Pancreas (tissue), 10 donors: ENCODE measurements around the gene CDKAL1. TPM values are rescaled to one million over a fixed set of nuclear protein-coding genes. Genes with fewer than 3 reads are reported as not detected.

Experiments
- ATAC-seq, 4 donors: fragments of 200-7000 bp; cut with Tn5 transposase; one replicate each; pipeline versions ENCODE4 v1.8.0 to v1.9.1; 2020; ENCODE audit warnings: mild to moderate bottlenecking in 4 of 4, moderate library complexity in 4 of 4
- DNase-seq, 6 donors: peaks; one replicate each; pipeline ENCODE4 v3.0.0-alpha.2; 2020
- FAIRE-seq: peaks from 2 replicates; lab custom pipeline; 2012; peaks lifted over from hg19 to GRCh38; lab: Jason Lieb, UNC
- H3K27ac ChIP-seq, 4 donors: fragments of 200-600 bp; sonication (generic); 1 replicate in 3 of 4; 2 replicates in 1 of 4; pipeline versions ENCODE4 v1.5.0 to v1.8.0; 2020
- H3K27me3 ChIP-seq, 4 donors: fragments of 200-600 bp; one replicate each; pipeline ENCODE4 v1.8.0; 2021
- H3K36me3 ChIP-seq, 3 donors: fragments of 200-600 bp; sonication (generic) in 1 of 3; one replicate each; pipeline versions ENCODE4 v1.5.0 to v1.8.0; 2020 to 2021
- H3K4me1 ChIP-seq, 3 donors: fragments of 200-600 bp; one replicate each; pipeline ENCODE4 v1.8.0; 2021
- H3K4me3 ChIP-seq, 4 donors: fragments of 200-600 bp; sonication (generic) in 2 of 4; one replicate each; pipeline versions ENCODE4 v1.5.0 to v1.8.0; 2020 to 2021
- H3K9me3 ChIP-seq, 4 donors: fragments of 200-600 bp; one replicate each; pipeline ENCODE4 v1.8.0; 2021
- WGBS, 2 donors: extraction: QIAGEN DNeasy Blood & Tissue Kit; methylation state at CpG; one replicate each; pipeline ENCODE4 v1.1.7; 2013; 5-methylcytosine and 5-hydroxymethylcytosine counted together
- intact Hi-C, 3 donors: fragments of 100-400 bp; cut with DNase I; formaldehyde crosslinking; loops; one replicate each; pipeline versions ENCODE4 v1.11.1 to v1.14.2; 2022
- polyA plus RNA-seq, 2 donors: library from polyadenylated mRNA; stranded (reverse); fragments of 200-250 nt; gene quantifications; one replicate each; pipeline ENCODE4 v1.2.3, GENCODE V29; 2013
- total RNA-seq, 6 donors: library from RNA; stranded (reverse); fragmentation: NEBNext Ultra II Directional in 4 of 6; extraction: Animal tissue kit (Norgen Biotek cat#: 25700) in 4 of 6; gene quantifications; one replicate each; pipeline versions ENCODE4 v1.2.1 to v1.2.4, GENCODE V29; 2021 to 2023
- TF ChIP-seq, protein P1 (sequence below), 4 donors: fragments of 200-600 bp; sonication (generic) in 3 of 4; IDR thresholded peaks; one replicate each; pipeline versions ENCODE4 v1.5.0 to v1.8.0; 2021; ENCODE audit warnings: antibody characterized with exemption in 4 of 4
- donor health status: healthy with polysubstance abuse.
- donor health status: DM: no; HTN: no; CAD: no; lungs with moderate emphysema.
- donor health status: DM: no; HTN: no; CAD: no.
- donor health status: control.
- donor health status: control.
- donor health status: Bipolar disorder and iron deficiency.
- donor health status: DM: yes; HTN: yes; CAD: no.
- donor health status: DM: no; HTN: no; CAD: no.
- donor health status: DM: no; HTN: no; CAD: no.
- donor health status: DM: yes; HTN: yes; CAD: no.

CDKAL1 gene
- total and polyA plus RNA-seq, 8 donors = 3.3 to 11.7 (median 8.2) TPM

DNA sequence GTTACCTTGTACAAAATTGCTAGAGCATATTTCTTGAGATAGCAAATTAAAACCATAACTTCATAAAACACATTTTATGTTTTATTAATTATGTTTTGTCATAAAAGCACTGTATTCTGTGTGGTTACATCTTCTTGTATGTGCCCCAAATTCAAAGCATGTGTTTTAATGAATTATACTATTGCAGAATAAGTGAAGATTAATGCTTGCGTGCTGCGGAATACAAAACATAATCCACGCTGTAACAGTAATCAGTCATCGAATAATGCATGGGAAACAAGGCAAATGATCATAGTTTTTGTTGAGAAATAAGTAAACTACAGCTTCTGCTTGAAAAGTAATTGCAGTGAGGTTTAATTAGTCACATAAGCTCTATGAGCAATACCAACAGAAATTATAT is 600.1 kb downstream of the CDKAL1 start:
- Histone ChIP-seq H3K36me3 (no peaks in the 10 kb centered on the region), H3K27me3 (no peaks in the 10 kb centered on the region), H3K4me1 (no peaks in the 10 kb centered on the region), H3K9me3 (no peaks in the 10 kb centered on the region), H3K4me3 (no peak overlapping the region), H3K27ac (no peak overlapping the region)
- ATAC-seq = no peak
- 89 to 92% methylated on average over 4 of the region's 4 CpGs for WGBS, 2 donors
- intact Hi-C loops = no loop called here
- TF ChIP-seq, protein P1, sequence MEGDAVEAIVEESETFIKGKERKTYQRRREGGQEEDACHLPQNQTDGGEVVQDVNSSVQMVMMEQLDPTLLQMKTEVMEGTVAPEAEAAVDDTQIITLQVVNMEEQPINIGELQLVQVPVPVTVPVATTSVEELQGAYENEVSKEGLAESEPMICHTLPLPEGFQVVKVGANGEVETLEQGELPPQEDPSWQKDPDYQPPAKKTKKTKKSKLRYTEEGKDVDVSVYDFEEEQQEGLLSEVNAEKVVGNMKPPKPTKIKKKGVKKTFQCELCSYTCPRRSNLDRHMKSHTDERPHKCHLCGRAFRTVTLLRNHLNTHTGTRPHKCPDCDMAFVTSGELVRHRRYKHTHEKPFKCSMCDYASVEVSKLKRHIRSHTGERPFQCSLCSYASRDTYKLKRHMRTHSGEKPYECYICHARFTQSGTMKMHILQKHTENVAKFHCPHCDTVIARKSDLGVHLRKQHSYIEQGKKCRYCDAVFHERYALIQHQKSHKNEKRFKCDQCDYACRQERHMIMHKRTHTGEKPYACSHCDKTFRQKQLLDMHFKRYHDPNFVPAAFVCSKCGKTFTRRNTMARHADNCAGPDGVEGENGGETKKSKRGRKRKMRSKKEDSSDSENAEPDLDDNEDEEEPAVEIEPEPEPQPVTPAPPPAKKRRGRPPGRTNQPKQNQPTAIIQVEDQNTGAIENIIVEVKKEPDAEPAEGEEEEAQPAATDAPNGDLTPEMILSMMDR (IDR thresholded peaks at IDR 0.05) = no peak
- no peak for DNase-seq
- FAIRE-seq = no peak

GRCh38 chr6:21135484-21136013 is 601.3 kb downstream of the CDKAL1 start:
- Histone ChIP-seq H3K27ac (no peak overlapping the region), H3K4me3 (no peak overlapping the region), H3K9me3 (no peaks in the 10 kb centered on the region), H3K36me3 (no peaks in the 10 kb centered on the region), H3K4me1 (no peaks in the 10 kb centered on the region), H3K27me3 (no peaks in the 10 kb centered on the region)
- DNase-seq = no peak
- intact Hi-C loops = no loop called here
- FAIRE-seq = no peak
- ATAC-seq = no peak
- TF ChIP-seq, protein P1 (IDR thresholded peaks at IDR 0.05) = no peak
- WGBS, 2 donors = 94 to 96% methylated on average over 7 of the region's 7 CpGs

DNA sequence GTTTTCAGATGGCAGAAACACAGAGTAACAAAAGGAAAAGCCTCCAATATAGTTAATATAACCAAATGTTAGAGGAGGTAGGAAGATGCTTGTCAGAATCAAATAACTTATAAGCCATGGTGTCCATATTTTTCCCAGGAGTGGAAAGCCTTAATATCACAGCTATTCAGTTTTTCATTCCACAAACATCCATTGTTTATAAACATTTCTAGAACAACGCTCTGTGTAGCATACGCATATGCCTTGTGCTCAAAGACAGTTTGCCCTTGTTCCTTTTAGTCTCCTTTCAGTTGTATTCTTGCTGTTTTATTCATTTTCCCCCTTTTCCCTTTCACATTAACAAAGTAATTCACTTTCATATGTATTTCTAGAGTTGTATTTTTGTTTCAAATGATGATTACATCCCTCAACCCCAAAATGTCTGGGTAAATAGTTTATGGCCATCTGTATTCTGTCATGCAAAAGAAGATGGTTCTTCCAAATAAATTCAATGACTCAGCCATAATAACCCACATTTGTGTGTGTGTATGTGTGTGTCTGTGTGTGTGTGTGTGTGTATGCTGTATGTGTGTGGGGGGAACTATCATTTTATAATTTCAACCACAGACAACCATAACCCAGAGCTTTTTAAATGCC is 603.6 kb downstream of the CDKAL1 start:
- H3K4me1 ChIP-seq = no peaks in the 10 kb centered on the region
- H3K36me3 ChIP-seq = no peaks in the 10 kb centered on the region
- FAIRE-seq (no peak), DNase-seq (no peak), ATAC-seq (peak in 1 of 4 donors; percentile 53)
- H3K27me3 ChIP-seq = no peaks in the 10 kb centered on the region
- no peak overlapping the region for H3K27ac ChIP-seq
- TF ChIP-seq, protein P1 (IDR thresholded peaks at IDR 0.05) = no peak
- intact Hi-C loops = no loop called here
- no peaks in the 10 kb centered on the region for H3K9me3 ChIP-seq
- WGBS, 2 donors = 97 to 100% methylated on average over 2 of the region's 2 CpGs
- H3K4me3 ChIP-seq = no peak overlapping the region

GRCh38 chr6:21138336-21139069 is 604.2 kb downstream of the CDKAL1 start:
- ATAC-seq (peak in 2 of 4 donors; percentile 49 to 61), FAIRE-seq (no peak), DNase-seq (no peak)
- H3K36me3 ChIP-seq = no peaks in the 10 kb centered on the region
- no peaks in the 10 kb centered on the region for H3K4me1 ChIP-seq
- no peak overlapping the region for H3K4me3 ChIP-seq
- no peaks in the 10 kb centered on the region for H3K27me3 ChIP-seq
- H3K9me3 ChIP-seq = no peaks in the 10 kb centered on the region
- TF ChIP-seq, protein P1 (IDR thresholded peaks at IDR 0.05) = no peak
- intact Hi-C loops = no loop called here
- H3K27ac ChIP-seq = peak overlapping the region in 1 of 4 donors; percentile 8
- 71 to 76% methylated on average over 8 of the region's 8 CpGs for WGBS, 2 donors
